ENCODE results near the gene OVOL1. TPM values are rescaled to one million over a fixed set of nuclear protein-coding genes. Genes with fewer than 3 reads are reported as not detected.
"Not testable (repeated sequence)": the region's sequence is repeated elsewhere in the genome, so short reads cannot be mapped to it uniquely, and the experiment has no call there.

OVOL1 gene
- total RNA-seq (2014; rRNA removed; shearing (Covaris generic)), result not detected in 2 replicates

- no peak for DNase-seq (ENCODE audit: low read depth)
Measured at GRCh38 chr11:65786786-65787636, at the start of gene OVOL1. Gene OVOL1, plus strand, starts transcription at chr11:65787063. Its CDS starts 311 bp downstream, at chr11:65787374.

DNA sequence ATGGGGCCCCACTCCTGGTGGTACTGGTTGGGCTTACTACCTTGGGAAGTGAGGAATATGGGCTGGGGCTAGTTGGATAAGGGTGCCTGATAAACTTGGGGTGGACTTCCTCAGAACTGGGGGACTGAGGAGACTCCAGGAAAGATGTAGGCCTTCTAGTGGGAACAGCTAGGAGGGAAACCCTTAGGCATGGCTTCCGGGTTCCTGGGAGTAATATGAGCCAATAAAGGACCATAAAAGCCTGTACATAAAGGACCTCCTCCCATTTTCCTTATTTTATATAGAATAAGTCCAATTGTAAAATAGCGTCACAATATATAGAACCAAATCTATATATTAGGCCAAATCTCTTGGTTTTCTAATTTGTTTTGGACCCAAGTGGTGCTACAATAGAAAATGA lies 47.8 kb upstream of the OVOL1 start:
- DNase-seq (ENCODE audit: low read depth), result no peak

DNA sequence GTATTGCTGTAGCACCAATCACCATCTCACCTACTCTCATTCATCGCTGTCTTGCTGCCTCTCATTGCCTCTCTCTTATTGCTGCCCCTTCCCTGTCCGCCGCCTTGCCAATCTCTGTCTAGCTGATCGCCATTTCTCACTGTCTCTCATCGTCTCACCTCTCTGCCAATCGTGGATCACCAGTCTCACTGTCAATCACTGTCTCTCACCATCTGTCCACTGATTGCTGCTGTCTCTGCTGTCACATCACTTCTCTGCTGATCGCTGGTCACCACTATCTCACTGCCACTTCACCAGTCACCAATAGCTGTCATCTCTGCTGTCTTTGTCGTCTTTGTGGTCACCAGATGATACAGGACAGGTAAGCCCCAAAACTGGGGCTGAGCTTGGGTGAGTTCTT lies 45.7 kb upstream of the OVOL1 start:
- no peak for DNase-seq (ENCODE audit: low read depth)

DNA sequence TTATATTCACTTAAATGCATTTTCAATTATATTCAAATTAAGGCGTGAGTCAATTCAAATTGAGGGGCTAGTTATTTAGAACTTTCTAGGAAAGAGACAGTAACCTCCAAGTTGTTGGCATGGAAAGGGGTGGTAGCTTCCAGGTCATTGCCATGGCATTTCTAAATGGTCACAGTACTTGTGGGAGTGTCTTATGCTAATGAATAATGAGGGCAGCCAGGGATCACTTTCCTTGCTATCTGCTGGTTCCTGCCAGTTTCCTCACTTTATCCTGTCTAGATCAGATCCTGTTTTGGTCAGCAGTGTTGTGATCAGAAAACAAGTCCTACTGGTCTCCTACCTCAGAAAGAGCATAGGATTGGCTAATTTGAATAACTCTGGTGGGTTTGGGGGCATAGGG lies 44.5 kb upstream of the OVOL1 start:
- DNase-seq (ENCODE audit: low read depth), result no peak

DNA sequence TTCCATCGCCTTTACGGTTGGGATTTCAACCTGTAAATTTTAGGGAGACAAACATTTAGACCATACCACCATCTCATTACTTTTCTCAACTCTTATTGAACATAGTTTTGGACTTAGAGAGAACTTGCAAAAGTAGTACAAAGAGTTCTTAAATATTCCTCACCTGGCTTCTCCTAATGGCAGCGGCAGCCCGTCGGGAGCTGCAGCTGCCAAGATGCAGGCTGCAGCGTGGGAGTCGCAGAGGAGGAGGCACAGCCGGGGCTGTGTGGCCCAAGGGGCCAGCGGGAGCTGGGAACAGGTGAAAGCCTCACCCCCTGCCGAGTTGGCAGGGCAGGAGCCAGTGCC lies 43.2 kb upstream of the OVOL1 start:
- DNase-seq (ENCODE audit: low read depth), result no peak

DNA sequence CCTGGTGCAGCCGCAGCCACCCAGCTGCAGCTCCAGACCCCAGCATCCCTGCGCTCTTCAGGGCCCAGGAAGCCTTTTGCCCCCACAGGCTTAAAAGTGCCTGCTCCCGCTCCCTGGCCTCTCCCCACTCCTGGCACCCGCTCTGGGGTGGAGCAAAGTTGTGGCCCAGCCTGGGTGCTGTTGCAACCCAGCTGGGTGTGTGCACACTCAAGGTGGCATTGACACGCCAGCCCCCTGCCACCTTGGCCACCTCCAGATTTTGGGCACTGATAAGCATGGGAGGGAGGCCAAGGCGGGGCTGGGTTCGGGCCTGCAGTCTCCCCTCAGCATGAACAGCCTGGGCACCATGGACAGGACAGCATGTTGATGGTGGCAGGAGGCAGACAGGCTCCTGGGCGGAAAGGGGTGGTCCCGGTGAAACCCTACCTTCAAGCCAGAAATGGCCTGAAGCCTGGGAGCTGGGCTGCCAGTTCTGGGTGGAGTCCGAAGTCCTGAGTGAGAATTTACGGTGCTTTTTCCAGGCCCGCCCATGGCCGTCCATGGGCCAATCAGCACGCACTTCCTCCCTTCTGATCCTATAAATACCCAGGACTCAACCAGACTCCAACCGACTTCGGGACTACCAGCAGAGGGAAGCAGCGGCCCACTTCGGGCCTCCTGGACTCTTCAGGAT lies 42.7 kb upstream of the OVOL1 start:
- peak; percentile 71 for DNase-seq (ENCODE audit: low read depth)

GRCh38 chr11:65744699-65745042 lies 42.2 kb upstream of the OVOL1 start:
- no peak for DNase-seq (ENCODE audit: low read depth)

GRCh38 chr11:65745049-65745448 lies 41.8 kb upstream of the OVOL1 start:
- DNase-seq (ENCODE audit: low read depth), result no peak

DNA sequence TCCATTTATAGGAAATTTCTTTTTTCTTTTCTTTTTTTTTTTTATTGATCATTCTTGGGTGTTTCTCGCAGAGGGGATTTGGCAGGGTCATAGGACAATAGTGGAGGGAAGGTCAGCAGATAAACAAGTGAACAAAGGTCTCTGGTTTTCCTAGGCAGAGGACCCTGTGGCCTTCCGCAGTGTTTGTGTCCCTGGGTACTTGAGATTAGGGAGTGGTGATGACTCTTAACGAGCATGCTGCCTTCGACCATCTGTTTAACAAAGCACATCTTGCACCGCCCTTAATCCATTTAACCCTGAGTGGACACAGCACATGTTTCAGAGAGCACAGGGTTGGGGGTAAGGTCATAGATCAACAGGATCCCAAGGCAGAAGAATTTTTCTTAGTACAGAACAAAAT lies 24.7 kb upstream of the OVOL1 start:
- DNase-seq (ENCODE audit: low read depth), result not testable (repeated sequence)

DNA sequence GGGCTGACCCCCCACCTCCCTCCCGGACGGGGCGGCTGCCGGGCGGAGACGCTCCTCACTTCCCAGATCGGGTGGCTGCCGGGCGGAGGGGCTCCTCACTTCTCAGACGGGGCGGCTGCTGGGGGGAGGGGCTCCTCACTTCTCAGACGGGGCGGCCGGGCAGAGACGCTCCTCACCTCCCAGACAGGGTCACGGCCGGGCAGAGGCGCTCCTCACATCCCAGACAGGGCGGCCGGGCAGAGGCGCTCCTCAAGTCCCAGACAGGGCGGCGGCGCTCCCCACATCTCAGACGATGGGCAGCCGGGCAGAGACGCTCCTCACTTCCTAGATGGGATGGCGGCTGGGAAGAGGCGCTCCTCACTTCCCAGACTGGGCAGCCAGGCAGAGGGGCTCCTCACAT lies 24.0 kb upstream of the OVOL1 start:
- DNase-seq (ENCODE audit: low read depth), result not testable (repeated sequence)

GRCh38 chr11:65764434-65764833 lies 22.4 kb upstream of the OVOL1 start:
- DNase-seq (ENCODE audit: low read depth), result no peak

- peak; percentile 91 for DNase-seq (ENCODE audit: low read depth)
Measured at GRCh38 chr11:65766535-65766934, 20.3 kb upstream of the OVOL1 start.

- peak; percentile 93 for DNase-seq (ENCODE audit: low read depth)
Measured at GRCh38 chr11:65767406-65767805, 19.5 kb upstream of the OVOL1 start.

- peak; percentile 78 for DNase-seq (ENCODE audit: low read depth)
Measured at GRCh38 chr11:65767806-65768205, 19.1 kb upstream of the OVOL1 start.

DNA sequence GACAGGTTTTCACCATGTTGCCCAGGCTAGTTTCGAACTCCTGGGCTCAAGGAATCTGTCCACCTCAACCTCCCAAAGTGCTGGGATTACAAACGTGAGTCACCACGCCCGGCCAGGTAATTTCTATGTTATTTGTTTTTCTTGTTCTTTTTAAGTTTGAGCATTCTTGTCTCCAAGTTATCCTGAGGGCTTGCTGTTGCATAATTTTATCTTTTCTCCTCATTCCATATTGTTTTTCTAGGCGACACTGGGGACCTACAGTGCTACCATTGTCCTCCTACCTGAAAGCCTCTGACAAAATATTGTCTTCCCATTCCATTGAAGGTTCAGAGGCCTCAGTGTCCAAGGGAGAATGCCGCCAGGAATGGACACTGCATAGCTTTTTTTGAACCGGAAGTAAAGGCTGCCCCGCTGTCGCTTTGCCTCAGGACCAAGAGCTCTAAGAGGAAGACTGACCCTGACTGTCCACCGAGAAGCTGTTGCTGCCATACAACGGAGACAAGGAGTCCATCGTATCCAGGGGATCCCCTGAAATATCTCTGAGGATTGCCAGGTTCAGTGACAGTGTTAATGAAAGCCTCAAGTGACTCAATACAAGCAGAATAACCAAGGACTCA lies 15.8 kb upstream of the OVOL1 start:
- DNase-seq (ENCODE audit: low read depth), result no peak

DNA sequence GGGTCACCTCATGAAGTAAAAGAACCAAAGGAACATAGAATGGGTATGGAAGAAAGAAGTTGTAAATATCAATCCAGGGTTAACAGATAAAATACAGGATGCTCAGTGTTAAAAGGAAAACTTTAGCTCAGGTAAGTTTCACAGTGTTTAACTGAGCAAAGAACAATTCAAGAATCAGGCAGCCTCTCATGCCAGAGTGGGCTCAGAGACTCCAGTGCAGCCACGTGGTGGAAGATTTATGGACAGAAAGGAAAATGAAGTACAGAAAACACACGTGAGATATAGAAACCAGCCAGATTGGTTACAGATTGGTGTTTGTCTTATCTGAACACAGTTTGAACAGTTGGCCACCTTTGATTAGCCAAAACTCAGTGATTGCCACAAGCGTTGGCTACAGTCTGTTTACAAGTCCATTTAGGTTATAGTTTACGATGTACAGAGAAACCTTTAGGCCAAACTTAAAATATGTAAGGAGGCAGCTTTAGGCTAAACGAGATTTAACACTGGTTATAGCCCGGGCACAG lies 15.2 kb upstream of the OVOL1 start:
- no peak for DNase-seq (ENCODE audit: low read depth)

DNA sequence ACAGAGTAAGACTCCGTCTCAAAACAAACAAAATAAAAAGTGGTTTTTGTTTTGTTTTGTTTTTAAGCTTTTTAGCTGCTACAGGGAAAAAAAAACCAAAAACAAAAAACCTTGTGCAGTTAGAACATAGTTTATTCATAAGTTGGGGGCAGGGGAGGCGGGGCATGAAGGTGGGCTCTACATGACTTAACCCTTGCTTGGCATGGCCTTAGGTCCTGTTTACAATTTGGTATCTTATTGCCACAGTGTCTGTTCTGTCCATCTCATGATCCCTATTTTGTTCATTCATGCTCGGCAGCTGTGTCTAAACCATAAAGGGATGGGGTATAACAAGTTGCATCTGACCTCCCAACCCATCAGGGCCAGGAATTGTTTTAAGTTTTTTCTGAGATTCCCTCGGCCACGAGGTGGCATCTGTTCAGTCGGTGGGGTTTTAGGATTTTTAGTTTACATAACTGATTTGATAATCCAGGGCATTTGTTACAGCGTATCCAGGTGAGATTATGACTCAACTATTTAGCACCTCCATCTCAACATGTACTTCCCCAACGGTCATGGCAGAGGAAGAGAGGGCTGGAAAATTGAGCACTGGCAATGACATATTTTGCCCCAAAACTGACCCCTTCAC lies 13.0 kb upstream of the OVOL1 start:
- DNase-seq (ENCODE audit: low read depth), result no peak

DNA sequence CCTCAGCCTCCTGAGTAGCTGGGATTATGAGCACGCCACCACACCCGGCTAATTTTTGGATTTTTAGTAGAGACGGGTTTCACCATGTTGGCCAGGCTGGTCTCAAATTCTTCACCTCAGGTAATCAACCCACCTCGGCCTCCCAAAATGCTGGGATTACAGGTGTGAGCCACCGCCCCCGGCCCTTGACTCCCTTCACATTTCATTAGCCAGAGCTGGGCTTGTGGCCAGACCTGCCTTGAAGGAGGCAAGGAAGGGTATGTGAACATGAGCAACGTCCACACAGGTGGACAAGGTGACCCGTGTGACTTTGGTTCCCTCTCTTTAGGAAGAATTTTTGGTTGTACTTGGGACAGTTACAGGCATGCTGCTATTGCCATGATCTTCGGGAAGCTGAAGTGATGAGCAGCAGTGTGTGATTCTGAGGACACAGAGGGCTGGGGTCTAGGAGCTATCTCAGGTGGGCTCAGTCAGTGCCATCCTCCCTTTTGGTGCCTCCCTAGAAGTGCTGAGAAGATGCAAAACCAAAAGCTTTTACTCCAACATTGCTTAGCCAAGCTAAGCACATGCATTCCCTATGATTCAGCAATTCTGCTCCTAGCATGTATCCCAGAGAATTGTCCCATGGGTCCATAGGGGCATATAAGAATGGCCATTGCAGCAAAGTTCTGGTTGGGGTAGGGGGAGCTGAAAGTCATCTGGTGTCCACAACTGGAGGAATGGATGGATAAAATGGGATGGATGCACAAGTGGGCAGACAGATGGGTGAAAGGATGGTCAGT lies 12.1 kb upstream of the OVOL1 start:
- no peak for DNase-seq (ENCODE audit: low read depth)

GRCh38 chr11:65776196-65776595 lies 10.7 kb upstream of the OVOL1 start:
- DNase-seq (ENCODE audit: low read depth), result no peak

GRCh38 chr11:65776710-65777141 lies 10.1 kb upstream of the OVOL1 start:
- DNase-seq (ENCODE audit: low read depth), result no peak

DNA sequence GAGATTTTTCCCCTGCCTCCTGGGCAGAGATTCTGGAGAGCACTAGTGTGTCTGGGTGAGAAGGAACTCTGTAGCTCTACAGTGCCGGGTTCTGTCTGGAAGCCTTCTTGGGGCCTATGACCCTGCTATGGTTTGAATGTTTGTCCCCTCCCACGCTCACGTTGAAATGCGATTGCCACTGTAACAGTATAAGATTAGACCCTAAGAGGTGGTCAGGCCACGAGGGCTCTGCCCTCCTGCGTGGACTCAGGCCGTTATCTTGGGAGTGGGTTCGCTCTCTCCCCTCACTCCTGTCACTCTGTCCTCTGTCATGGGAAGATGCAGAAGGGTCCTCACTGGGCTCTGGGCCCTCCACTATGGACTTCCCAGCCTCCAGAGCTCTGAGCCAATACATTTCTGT lies 9.6 kb upstream of the OVOL1 start:
- DNase-seq (ENCODE audit: low read depth), result no peak

Measured in RPMI7951 (cell line).